GM12878 (cell line): ENCODE results near the gene GPC6. TPM values are rescaled to one million over a fixed set of nuclear protein-coding genes. Genes with fewer than 3 reads are reported as not detected.

Source experiments
- ATAC-seq: fragments of 200-7000 bp; cut with Tn5 transposase; 3 replicates; pipeline ENCODE4 v1.9.1; 2020; ENCODE audit warnings: mild to moderate bottlenecking, moderate library complexity
- BruUV-seq: library from RNA; stranded (reverse); fragments of 400-500 nt; replicated peaks from 2 replicates; lab custom pipeline; 2021; lab: Mats Ljungman, UMichigan
- CTCF ChIA-PET: fragments of 300-600 bp; sonication (Branson Sonifier 250); formaldehyde crosslinking; extraction: SDS; loops from one replicate; lab custom pipeline; 2021; ENCODE audit warnings: inconsistent platforms; lab: Yijun Ruan, JAX
- POLR2A ChIA-PET: fragments of 350-600 bp; formaldehyde crosslinking; extraction: SDS; loops from one replicate; lab custom pipeline; 2021; ENCODE audit warnings: inconsistent platforms; lab: Charles Lee
- RAD21 ChIA-PET: fragments of 300-600 bp; sonication (Branson Sonifier 250); formaldehyde crosslinking; loops from one replicate; lab custom pipeline; 2023; ENCODE audit warnings: antibody characterized with exemption; ENCODE audit not compliant: unreplicated experiment; lab: Charles Lee
- SMC1A ChIA-PET: fragments of 300-600 bp; sonication (Branson Sonifier 250); formaldehyde crosslinking; loops from one replicate; lab custom pipeline; 2023; ENCODE audit not compliant: unreplicated experiment, uncharacterized antibody; lab: Charles Lee
- DNase-seq: peaks from one replicate; pipeline ENCODE4 v3.0.0-alpha.2; 2011; ENCODE audit warnings: low read depth, low spot score
- FAIRE-seq: peaks from 3 replicates; lab custom pipeline; 2011; peaks lifted over from hg19 to GRCh38; lab: Jason Lieb, UNC
- H2AFZ ChIP-seq: 2 replicates; pipeline ENCODE4 v1.6.0; 2011; ENCODE audit warnings: low read depth, low read length, control low read depth; ENCODE audit not compliant: control insufficient read depth
- H3K27ac ChIP-seq: 2 replicates; pipeline ENCODE4 v1.5.1; 2011; ENCODE audit warnings: control low read depth; ENCODE audit not compliant: control insufficient read depth, insufficient read depth
- H3K27me3 ChIP-seq, 2 experiments: replicated peaks in 1 of 2; 2 replicates each; pipeline versions ENCODE4 v1.6.0 to v1.6.1; 2011; ENCODE audit warnings: low read length in 1 of 2; ENCODE audit not compliant: control insufficient read depth in 2 of 2, insufficient read depth in 2 of 2
- H3K36me3 ChIP-seq, 2 experiments: 2 replicates each; pipeline ENCODE4 v1.5.1; 2011; ENCODE audit warnings: low read length in 1 of 2; ENCODE audit not compliant: control insufficient read depth in 2 of 2, insufficient read depth in 2 of 2
- H3K4me1 ChIP-seq: 2 replicates; pipeline ENCODE4 v1.6.1; 2011; ENCODE audit warnings: mild to moderate bottlenecking, low read length, moderate library complexity, mixed read lengths; ENCODE audit not compliant: control insufficient read depth, insufficient read depth
- H3K4me2 ChIP-seq: 2 replicates; pipeline ENCODE4 v1.6.0; 2011; ENCODE audit warnings: control low read depth; ENCODE audit not compliant: control insufficient read depth, insufficient read depth
- H3K4me3 ChIP-seq: fragments of 200-600 bp; sonication (generic); 2 replicates; pipeline ENCODE4 v1.5.1; 2016
- H3K79me2 ChIP-seq: 2 replicates; pipeline ENCODE4 v1.6.0; 2011; ENCODE audit warnings: low read length; ENCODE audit not compliant: control insufficient read depth, insufficient read depth
- H3K9ac ChIP-seq: 2 replicates; pipeline ENCODE4 v1.8.0; 2011; ENCODE audit warnings: low read length, control low read depth, mixed read lengths; ENCODE audit not compliant: control insufficient read depth, insufficient read depth
- H3K9me3 ChIP-seq: replicated peaks from 3 replicates; pipeline ENCODE4 v1.5.1; 2011; ENCODE audit warnings: mild to moderate bottlenecking, low read length; ENCODE audit not compliant: control insufficient read depth, insufficient read depth
- H4K20me1 ChIP-seq: 2 replicates; pipeline ENCODE4 v1.6.0; 2011; ENCODE audit not compliant: control insufficient read depth, insufficient read depth
- CHD1 ChIP-seq: IDR thresholded peaks from 2 replicates; pipeline ENCODE4 v1.6.1; 2012; ENCODE audit warnings: low read depth, low read length, improper control_type of control experiment
- FOS ChIP-seq: IDR thresholded peaks from 3 replicates; pipeline ENCODE4 v1.6.1; 2011; ENCODE audit warnings: borderline replicate concordance; ENCODE audit not compliant: insufficient read length; ENCODE audit errors: extremely low read depth
- POLR2AphosphoS2 ChIP-seq: IDR thresholded peaks from 2 replicates; pipeline ENCODE4 v1.6.1; 2011; ENCODE audit warnings: low read depth, mild to moderate bottlenecking, low read length, improper control_type of control experiment, moderate library complexity
- POU2F2 ChIP-seq: IDR thresholded peaks from 3 replicates; pipeline ENCODE4 v1.6.1; 2011; ENCODE audit warnings: low read depth, mild to moderate bottlenecking, low read length, borderline replicate concordance
- RAD51 ChIP-seq: fragments of 450-650 bp; IDR thresholded peaks from 2 replicates; pipeline ENCODE4 v1.6.1; 2016; ENCODE audit warnings: moderate library complexity, mild to moderate bottlenecking, inconsistent platforms
- STAT3 ChIP-seq: IDR thresholded peaks from 2 replicates; pipeline ENCODE4 v1.6.1; 2011; ENCODE audit warnings: low read depth, low read length, improper control_type of control experiment
- TCF7 ChIP-seq: IDR thresholded peaks from 2 replicates; pipeline ENCODE4 v1.6.1; 2014; ENCODE audit warnings: antibody characterized with exemption, borderline replicate concordance
- WRNIP1 ChIP-seq: IDR thresholded peaks from 2 replicates; pipeline ENCODE4 v1.6.1; 2011; ENCODE audit warnings: low read depth, low read length, improper control_type of control experiment, borderline replicate concordance
- ZNF274 ChIP-seq: IDR thresholded peaks from one replicate; pipeline ENCODE4 v1.8.0; 2011; ENCODE audit not compliant: insufficient read length, insufficient read depth
- WGBS: methylation state at CpG from one replicate; pipeline ENCODE4 v1.1.6; 2016; ENCODE audit warnings: low lambda C conversion rate; ENCODE audit not compliant: insufficient replicate concordance, insufficient coverage; ENCODE audit errors: missing lambda C conversion rate; 5-methylcytosine and 5-hydroxymethylcytosine counted together
- in situ Hi-C: fragments of 300-500 bp; cut with MboI; formaldehyde crosslinking; loops from 9 replicates; pipeline ENCODE4 v1.14.3; 2018; ENCODE audit warnings: mixed read lengths
- intact Hi-C: fragments of 100-400 bp; cut with micrococcal nuclease; formaldehyde crosslinking; loops from one replicate; pipeline ENCODE4 v1.14.2; 2022; ENCODE audit not compliant: unreplicated experiment
- polyA plus RNA-seq, 11 experiments: library from polyadenylated mRNA; depleted of rRNA in 4 of 11; unstranded in 6 of 11; stranded (reverse) in 5 of 11; fragments of >200 nt; fragmentation: Nextera tagmentation in 4 of 11; fragmentation: Illumina TruSeq in 1 of 11; extraction: Ambion mirVana in 4 of 11; extraction: Trizol in 1 of 11; gene quantifications; 1 replicate in 1 of 11; 2 replicates in 10 of 11; pipeline versions ENCODE4 v1.2.1 to v1.2.3, GENCODE V29; 2011 to 2016; ENCODE audit warnings: inconsistent platforms in 2 of 11, missing spikeins in 2 of 11, low read depth in 1 of 11
- total RNA-seq, 4 experiments: library from RNA; depleted of rRNA in 3 of 4; stranded (reverse); fragments of >200 nt in 3 of 4; fragmentation: Illumina TruSeq in 1 of 4; extraction: Trizol in 1 of 4; gene quantifications; 2 replicates each; pipeline versions ENCODE4 v1.2.1 to v1.2.3, GENCODE V29; 2013 to 2021
- TF ChIP-seq, protein P1 (sequence below): fragments of 450-650 bp; IDR thresholded peaks from 2 replicates; pipeline ENCODE4 v1.6.1; 2017; ENCODE audit warnings: mild to moderate bottlenecking, moderate library complexity
- TF ChIP-seq, protein P2 (sequence below): fragments of 450-650 bp; formaldehyde crosslinking; IDR thresholded peaks from 2 replicates; pipeline ENCODE4 v1.4.0; 2022; ENCODE audit warnings: mild to moderate bottlenecking, moderate library complexity
- TF ChIP-seq, protein P3 (sequence below): IDR thresholded peaks from 2 replicates; pipeline ENCODE4 v1.6.1; 2011; ENCODE audit warnings: borderline replicate concordance, low read depth, mild to moderate bottlenecking, moderate library complexity, low read length; ENCODE audit not compliant: insufficient read depth, poor library complexity, severe bottlenecking
- TF ChIP-seq, protein P4 (sequence below): fragments of 450-650 bp; IDR thresholded peaks from 2 replicates; pipeline ENCODE4 v1.6.1; 2017; ENCODE audit warnings: mild to moderate bottlenecking

GPC6 gene
- total and polyA plus RNA-seq, 10 of the 15 experiments (the other 5 are each of a cell fraction or from before 2014, with no cell fraction given) = 0.03 to 0.04 (median 0.03) TPM; not detected in 7

DNA sequence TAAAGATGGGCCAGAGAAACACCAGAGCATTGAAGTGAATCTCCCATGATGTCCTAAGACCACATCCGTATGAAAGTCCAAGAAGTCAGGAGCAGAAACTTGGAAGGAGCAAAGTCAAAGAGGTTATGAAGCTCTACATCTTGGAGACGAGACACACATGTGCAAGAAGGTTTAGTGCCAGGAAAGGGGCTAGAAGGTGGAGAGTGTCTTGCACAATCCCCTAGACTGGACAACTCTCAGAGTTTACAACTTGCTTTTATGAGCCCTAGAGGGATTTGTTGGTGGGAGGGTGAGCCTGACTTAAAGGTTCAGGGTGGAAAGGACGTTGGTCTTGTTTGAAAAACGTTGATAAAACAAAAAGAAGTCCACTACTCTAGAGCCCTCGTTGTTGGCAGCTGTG is 150.6 kb downstream of the GPC6 start:
- H4K20me1 ChIP-seq = no peaks in the 10 kb centered on the region
- H2AFZ ChIP-seq = no peak overlapping the region
- no peak overlapping the region for H3K4me3 ChIP-seq
- ATAC-seq = no peak
- no peak overlapping the region for H3K4me2 ChIP-seq
- H3K27ac ChIP-seq = no peak overlapping the region
- CTCF ChIA-PET = no interaction called here
- no peaks in the 10 kb centered on the region for H3K27me3 ChIP-seq
- in situ Hi-C loops (no loop called here), intact Hi-C loops (no loop called here)
- no peaks in the 10 kb centered on the region for H3K9me3 ChIP-seq
- no peak overlapping the region for H3K9ac ChIP-seq
- no TSS peak for BruUV-seq
- H3K36me3 ChIP-seq = no peaks in the 10 kb centered on the region
- SMC1A ChIA-PET = no interaction called here
- RAD21 ChIA-PET = no interaction called here
- H3K79me2 ChIP-seq = no peaks in the 10 kb centered on the region
- WGBS = 1% methylated on average over 5 of the region's 5 CpGs
- DNase-seq = no peak
- FAIRE-seq = no peak
- H3K4me1 ChIP-seq = no peaks in the 10 kb centered on the region
- POLR2A ChIA-PET = no interaction called here
- TF ChIP-seq POLR2AphosphoS2 = no peak
- TF ChIP-seq CHD1 = no peak
- TF ChIP-seq, protein P1, sequence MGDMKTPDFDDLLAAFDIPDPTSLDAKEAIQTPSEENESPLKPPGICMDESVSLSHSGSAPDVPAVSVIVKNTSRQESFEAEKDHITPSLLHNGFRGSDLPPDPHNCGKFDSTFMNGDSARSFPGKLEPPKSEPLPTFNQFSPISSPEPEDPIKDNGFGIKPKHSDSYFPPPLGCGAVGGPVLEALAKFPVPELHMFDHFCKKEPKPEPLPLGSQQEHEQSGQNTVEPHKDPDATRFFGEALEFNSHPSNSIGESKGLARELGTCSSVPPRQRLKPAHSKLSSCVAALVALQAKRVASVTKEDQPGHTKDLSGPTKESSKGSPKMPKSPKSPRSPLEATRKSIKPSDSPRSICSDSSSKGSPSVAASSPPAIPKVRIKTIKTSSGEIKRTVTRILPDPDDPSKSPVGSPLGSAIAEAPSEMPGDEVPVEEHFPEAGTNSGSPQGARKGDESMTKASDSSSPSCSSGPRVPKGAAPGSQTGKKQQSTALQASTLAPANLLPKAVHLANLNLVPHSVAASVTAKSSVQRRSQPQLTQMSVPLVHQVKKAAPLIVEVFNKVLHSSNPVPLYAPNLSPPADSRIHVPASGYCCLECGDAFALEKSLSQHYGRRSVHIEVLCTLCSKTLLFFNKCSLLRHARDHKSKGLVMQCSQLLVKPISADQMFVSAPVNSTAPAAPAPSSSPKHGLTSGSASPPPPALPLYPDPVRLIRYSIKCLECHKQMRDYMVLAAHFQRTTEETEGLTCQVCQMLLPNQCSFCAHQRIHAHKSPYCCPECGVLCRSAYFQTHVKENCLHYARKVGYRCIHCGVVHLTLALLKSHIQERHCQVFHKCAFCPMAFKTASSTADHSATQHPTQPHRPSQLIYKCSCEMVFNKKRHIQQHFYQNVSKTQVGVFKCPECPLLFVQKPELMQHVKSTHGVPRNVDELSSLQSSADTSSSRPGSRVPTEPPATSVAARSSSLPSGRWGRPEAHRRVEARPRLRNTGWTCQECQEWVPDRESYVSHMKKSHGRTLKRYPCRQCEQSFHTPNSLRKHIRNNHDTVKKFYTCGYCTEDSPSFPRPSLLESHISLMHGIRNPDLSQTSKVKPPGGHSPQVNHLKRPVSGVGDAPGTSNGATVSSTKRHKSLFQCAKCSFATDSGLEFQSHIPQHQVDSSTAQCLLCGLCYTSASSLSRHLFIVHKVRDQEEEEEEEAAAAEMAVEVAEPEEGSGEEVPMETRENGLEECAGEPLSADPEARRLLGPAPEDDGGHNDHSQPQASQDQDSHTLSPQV = no peak
- no peak for TF ChIP-seq RAD51
- TF ChIP-seq, protein P2, sequence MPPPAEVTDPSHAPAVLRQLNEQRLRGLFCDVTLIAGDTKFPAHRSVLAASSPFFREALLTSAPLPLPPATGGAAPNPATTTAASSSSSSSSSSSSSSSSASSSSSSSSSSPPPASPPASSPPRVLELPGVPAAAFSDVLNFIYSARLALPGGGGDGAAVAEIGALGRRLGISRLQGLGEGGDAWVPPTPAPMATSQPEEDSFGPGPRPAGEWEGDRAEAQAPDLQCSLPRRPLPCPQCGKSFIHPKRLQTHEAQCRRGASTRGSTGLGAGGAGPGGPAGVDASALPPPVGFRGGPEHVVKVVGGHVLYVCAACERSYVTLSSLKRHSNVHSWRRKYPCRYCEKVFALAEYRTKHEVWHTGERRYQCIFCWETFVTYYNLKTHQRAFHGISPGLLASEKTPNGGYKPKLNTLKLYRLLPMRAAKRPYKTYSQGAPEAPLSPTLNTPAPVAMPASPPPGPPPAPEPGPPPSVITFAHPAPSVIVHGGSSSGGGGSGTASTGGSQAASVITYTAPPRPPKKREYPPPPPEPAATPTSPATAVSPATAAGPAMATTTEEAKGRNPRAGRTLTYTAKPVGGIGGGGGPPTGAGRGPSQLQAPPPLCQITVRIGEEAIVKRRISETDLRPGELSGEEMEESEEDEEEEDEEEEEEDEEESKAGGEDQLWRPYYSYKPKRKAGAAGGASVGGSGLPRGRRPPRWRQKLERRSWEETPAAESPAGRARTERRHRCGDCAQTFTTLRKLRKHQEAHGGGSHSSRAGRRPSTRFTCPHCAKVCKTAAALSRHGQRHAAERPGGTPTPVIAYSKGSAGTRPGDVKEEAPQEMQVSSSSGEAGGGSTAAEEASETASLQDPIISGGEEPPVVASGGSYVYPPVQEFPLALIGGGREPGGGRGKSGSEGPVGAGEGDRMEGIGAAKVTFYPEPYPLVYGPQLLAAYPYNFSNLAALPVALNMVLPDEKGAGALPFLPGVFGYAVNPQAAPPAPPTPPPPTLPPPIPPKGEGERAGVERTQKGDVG (CRISPR knock-in tag) = no peak
- TF ChIP-seq, protein P3, sequence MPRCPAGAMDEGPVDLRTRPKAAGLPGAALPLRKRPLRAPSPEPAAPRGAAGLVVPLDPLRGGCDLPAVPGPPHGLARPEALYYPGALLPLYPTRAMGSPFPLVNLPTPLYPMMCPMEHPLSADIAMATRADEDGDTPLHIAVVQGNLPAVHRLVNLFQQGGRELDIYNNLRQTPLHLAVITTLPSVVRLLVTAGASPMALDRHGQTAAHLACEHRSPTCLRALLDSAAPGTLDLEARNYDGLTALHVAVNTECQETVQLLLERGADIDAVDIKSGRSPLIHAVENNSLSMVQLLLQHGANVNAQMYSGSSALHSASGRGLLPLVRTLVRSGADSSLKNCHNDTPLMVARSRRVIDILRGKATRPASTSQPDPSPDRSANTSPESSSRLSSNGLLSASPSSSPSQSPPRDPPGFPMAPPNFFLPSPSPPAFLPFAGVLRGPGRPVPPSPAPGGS = no peak
- no peak for TF ChIP-seq TCF7
- no peak for TF ChIP-seq POU2F2
- no peak for TF ChIP-seq FOS
- TF ChIP-seq STAT3 = no peak
- no peak for TF ChIP-seq WRNIP1
- TF ChIP-seq, protein P4, sequence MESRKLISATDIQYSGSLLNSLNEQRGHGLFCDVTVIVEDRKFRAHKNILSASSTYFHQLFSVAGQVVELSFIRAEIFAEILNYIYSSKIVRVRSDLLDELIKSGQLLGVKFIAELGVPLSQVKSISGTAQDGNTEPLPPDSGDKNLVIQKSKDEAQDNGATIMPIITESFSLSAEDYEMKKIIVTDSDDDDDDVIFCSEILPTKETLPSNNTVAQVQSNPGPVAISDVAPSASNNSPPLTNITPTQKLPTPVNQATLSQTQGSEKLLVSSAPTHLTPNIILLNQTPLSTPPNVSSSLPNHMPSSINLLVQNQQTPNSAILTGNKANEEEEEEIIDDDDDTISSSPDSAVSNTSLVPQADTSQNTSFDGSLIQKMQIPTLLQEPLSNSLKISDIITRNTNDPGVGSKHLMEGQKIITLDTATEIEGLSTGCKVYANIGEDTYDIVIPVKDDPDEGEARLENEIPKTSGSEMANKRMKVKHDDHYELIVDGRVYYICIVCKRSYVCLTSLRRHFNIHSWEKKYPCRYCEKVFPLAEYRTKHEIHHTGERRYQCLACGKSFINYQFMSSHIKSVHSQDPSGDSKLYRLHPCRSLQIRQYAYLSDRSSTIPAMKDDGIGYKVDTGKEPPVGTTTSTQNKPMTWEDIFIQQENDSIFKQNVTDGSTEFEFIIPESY = no peak
- TF ChIP-seq ZNF274 = no peak
